GM23248 (cell line): ENCODE measurements around the gene KCND2.
"Not testable (repeated sequence)": the region's sequence is repeated elsewhere in the genome, so short reads cannot be mapped to it uniquely, and the experiment has no call there.

Source experiments
- EZH2 ChIP-seq: fragments of 200-600 bp; sonication (generic); IDR thresholded peaks from 2 replicates; pipeline ENCODE4 v1.6.1; 2018; ENCODE audit warnings: antibody characterized with exemption, mild to moderate bottlenecking; ENCODE audit not compliant: insufficient read depth, poor library complexity, severe bottlenecking
- EZH2phosphoT487 ChIP-seq: fragments of 200-600 bp; sonication (generic); IDR thresholded peaks from 2 replicates; pipeline ENCODE4 v1.6.1; 2018; ENCODE audit warnings: antibody characterized with exemption, moderate library complexity, mild to moderate bottlenecking, low read depth; ENCODE audit not compliant: insufficient read depth

DNA sequence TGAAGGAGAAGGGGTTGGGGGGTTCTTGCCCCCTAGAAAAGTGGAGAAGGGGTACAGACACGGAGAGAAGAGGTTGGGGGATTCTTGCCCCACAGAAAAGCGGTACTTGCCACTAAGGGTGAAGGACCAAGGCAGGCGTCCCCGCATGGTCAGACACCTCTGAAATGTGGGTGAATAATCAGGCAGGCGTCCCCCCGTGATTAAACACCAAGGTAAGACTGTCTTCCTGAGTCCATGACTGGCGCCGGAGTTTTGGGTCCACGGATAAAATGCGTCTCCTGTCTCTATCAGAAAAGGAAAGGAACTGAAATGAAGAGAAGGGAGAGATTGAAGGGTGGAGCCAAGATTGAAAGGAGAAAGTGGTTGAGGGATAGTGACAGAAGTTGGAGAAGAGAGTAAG lies 508.9 kb downstream of the KCND2 start:
- not testable (repeated sequence) for TF ChIP-seq EZH2, EZH2phosphoT487
